NCI-H2196 (cell line): ENCODE measurements around the gene EXOC6B.
A peak's percentile ranks its signal among the peaks of the same experiment; 100 is the strongest.

ENCODE experiments used
- DNase-seq: peaks from one replicate; lab custom pipeline; 2025; ENCODE audit not compliant: unreplicated experiment; lab: John Stamatoyannopoulos, UW

The EXOC6B gene

DNA sequence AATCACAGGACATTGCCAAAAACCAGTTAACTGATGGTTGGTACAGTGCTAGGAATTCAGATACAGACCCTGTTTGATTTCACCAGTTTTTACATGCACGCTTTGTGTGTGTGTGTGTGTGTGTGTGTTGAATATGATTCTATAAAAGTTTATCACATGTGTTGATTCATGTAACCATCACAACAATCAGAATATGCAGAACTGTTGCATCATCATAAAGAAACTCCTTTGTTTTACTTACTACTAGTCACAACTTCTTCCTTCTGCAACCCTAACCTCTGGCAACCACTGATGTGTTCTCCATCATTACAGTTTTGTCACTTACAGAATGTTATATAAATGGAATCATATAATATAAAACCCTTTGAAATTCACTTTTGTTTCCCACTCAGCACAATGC is 533.4 kb downstream of the EXOC6B start:
- no peak for DNase-seq

- no peak for DNase-seq
Measured at GRCh38 chr2:72291059-72291458, 534.8 kb downstream of the EXOC6B start.

- no peak for DNase-seq
Measured at GRCh38 chr2:72289736-72290135, 536.1 kb downstream of the EXOC6B start.

DNA sequence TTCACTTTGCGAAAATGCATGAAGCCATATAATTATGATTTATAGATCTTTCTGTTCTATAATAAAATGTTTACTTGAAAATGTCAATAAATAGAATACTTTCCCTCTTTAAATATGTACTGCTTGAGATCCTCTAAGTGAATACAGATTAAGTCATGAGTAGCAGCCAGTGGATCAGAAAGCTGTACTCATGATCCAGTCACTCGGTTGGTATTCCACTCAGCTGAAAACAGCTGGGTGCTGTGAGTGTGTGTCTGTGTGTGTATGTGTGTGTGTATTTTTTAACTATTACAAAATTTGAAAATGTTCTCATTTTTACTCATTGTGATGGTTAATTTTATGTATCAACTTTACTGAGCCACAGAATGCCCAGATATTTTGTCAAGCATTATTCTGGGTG is 536.5 kb downstream of the EXOC6B start:
- DNase-seq, result no peak

DNA sequence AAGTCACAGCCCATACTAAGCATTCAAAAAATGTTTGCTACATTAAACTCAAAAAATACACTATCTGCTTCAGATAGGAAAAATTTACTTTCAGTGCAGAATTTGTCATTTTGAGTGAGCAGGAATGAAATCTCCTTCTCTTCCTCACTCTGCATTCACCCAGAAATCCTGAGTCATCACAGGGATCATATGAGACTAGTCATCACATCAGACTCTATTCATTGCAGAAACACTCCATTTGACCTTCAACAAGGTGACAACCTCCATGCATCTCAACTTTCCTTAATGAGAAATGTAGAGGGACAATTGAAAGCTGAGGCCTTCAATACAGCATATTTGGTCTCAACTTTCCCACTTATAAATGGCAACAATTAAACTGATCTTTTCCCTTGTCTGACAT is 547.8 kb downstream of the EXOC6B start:
- no peak for DNase-seq

GRCh38 chr2:72276876-72277275 is 549.0 kb downstream of the EXOC6B start:
- DNase-seq, result no peak

- no peak for DNase-seq
Measured at GRCh38 chr2:72276356-72276755, 549.5 kb downstream of the EXOC6B start.

GRCh38 chr2:72275084-72275483 is 550.7 kb downstream of the EXOC6B start:
- no peak for DNase-seq

- no peak for DNase-seq
Measured at GRCh38 chr2:72274380-72274797, 551.4 kb downstream of the EXOC6B start.

DNA sequence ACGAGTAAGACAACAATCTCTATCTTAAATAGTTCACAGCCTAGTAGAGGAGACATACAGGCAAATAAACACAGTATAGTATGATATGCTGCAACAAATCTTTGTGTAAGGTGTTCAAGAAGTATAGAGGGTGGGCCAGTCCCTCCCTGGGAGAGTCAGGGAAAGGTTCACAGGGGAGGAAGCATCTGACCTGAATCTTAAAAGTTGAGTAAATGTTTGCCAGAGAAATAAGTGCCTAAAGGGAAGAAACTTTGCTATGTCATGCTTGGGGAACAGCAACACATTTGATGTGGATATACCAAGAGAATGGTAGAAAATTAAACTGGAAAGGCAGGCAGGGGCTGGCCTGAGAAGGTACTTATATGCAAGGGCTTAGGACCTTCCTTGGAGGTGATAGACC is 552.4 kb downstream of the EXOC6B start:
- DNase-seq, result no peak

DNA sequence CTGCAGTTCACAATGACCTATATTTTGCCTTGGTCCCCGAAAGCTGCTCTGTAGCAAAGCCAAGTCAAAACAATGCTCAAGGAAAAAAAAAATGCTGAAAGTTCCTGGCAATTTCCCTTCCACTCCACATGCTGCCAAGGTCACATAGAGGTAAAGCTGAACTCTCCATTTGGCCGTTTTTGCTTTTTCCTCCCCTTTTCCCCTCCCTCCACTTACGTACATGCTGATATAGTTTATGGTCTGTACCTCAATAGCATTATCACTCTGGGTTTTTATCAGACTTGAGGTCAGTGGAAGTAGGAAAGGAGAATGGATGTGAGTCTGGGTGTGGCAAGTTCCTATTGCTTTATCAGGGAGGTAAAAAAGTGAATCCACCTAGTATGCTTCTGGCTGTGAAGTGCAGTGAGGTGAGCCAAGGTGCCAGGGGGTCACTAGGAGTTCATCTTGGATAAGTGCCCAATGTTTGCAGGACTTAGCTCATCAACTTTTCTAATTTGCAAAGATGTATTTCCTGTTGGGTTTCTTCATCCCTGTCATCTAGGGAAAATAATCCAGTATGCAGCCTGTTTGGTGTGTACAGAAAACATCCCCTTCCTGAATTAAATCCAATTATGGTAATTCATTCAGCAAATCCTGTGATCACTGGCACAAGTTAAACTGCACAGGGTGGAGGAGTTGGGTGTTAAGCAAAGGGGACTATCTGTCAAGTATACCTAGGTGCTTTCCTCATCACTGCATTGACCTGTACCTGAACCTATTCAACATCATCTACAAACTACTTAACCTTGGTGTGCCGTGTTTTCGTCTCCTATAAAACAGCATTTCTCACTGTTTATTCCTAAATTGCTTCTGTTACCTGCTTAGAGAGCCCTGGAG is 553.8 kb downstream of the EXOC6B start:
- DNase-seq, result peak; percentile 2

DNA sequence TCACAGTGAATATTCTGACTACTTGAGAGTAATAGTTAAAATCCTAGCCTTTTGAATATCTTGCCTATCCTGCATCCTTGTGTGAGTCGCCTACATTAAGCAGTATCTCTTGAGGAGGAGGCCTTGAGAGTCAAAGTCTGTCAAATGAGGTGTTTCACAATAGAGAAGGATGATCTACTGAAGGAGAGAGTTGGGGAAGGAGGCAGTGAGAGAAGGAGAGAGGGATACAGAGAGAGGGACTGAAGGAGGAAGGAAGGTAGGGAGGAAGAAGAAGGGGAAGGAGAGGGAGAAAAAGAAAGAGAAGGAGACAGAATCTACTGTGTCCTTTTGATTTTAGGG is 554.6 kb downstream of the EXOC6B start:
- DNase-seq, result no peak

- DNase-seq, result no peak
Measured at GRCh38 chr2:72270556-72271275, 555.1 kb downstream of the EXOC6B start.

DNA sequence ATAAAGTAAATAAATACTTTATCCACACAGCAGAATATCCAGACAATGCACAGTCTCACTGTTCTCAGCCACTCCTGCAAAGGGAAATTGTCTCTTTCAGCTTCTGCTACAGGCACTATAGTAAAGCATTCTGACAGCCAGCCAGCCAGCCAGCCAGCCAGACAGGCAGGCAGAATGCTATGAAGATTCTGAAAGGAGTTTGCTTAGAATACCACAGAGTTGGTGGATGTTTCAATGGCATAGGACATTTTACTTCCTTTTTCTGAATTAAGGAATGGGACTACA is 562.1 kb downstream of the EXOC6B start:
- DNase-seq, result no peak

- no peak for DNase-seq
Measured at GRCh38 chr2:72263043-72263775, 562.6 kb downstream of the EXOC6B start.

- DNase-seq, result no peak
Measured at GRCh38 chr2:72261076-72261475, 564.8 kb downstream of the EXOC6B start.

DNA sequence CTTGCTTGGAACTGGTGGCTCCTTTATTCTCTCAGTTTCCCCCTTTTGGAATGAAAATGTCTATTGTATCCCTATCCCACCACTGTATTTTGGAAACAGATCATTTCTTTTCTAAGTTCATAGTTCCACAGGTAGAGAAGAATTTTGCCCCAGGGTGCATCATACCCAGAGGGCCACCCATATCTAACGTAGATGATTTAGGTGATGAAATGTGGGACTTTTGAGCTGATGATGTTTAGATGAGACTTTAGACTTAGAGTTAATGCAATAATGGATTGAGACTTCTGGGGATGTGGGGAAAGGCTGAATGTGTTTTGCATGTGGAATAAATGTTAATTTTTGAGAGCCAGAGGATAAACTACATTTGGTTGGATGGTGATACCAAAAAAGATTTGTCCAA is 570.3 kb downstream of the EXOC6B start:
- no peak for DNase-seq

- no peak for DNase-seq
Measured at GRCh38 chr2:72254831-72255451, 570.9 kb downstream of the EXOC6B start.

DNA sequence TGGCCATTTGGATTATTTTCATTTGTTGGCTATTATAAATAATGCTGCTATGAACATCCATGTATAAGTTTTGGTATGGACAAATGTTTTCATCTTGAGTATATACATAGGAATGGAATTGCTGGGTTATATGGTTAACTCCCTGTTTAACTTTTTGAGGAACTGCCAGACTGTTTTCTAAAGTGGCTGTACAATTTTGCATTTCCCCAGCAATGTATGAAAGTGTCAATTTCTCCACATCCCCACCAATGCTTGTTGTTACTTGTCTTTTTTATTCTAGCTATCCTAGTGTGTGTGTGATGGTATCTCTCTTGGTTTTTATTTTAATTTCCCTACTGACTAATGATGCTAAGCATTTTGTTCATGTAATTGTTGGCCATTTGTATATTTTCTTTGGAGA is 587.5 kb downstream of the EXOC6B start:
- no peak for DNase-seq

- no peak for DNase-seq
Measured at GRCh38 chr2:72237549-72237948, 588.3 kb downstream of the EXOC6B start.

DNA sequence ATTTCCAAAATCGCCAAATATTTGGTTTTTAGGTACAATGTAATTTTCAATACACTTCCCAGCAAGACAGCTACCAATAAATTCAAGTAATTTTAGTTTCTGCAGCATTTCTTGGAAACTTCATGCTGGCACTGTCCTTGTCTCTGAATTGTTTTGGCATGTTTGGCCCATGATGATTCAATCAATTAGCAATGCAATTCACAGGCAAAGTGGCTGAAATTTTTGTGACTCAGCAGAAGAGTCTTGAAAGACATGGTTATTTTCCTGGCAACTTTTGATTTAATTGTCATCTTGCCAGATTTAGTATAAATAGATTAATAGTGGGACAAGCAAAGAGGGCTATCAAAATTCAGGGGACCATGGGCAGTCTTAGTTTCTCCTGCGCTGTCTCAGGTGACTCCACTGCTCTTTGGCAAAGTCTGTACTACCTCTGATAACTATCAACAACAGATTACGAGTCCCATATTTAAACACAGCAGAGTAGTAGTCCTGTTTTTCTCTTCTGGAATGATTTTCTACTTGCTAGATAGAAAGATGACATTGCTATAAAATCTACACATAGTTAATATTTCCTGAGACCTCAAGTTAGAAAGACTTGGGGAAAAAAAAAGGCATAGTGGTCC is 589.3 kb downstream of the EXOC6B start:
- no peak for DNase-seq
